Adrenal gland (tissue), 12 donors: ENCODE results near the gene KCNK6. TPM values are rescaled to one million over a fixed set of nuclear protein-coding genes. Genes with fewer than 3 reads are reported as not detected.
A peak's percentile ranks its signal among the peaks of the same experiment; 100 is the strongest.

ENCODE experiments used
- DNase-seq, 7 donors: peaks; one replicate each; pipeline ENCODE4 v3.0.0-alpha.2; 2019 to 2020
- H3K27ac ChIP-seq, 5 donors: fragments of 200-600 bp; sonication (generic) in 4 of 5; 1 replicate in 3 of 5; 2 replicates in 2 of 5; pipeline versions ENCODE4 v1.5.1 to v1.8.0; 2016 to 2020; ENCODE audit warnings: mild to moderate bottlenecking in 1 of 5
- H3K27me3 ChIP-seq: fragments of 200-600 bp; 2 replicates; pipeline ENCODE4 v1.8.0; 2021
- H3K36me3 ChIP-seq, 2 donors: fragments of 200-600 bp; replicated peaks in 1 of 2; 1 replicate in 1 of 2; 2 replicates in 1 of 2; pipeline versions ENCODE4 v1.5.1 to v1.8.0; 2018 to 2022
- H3K4me1 ChIP-seq, 2 donors: fragments of 200-600 bp; replicated peaks in 1 of 2; 1 replicate in 1 of 2; 2 replicates in 1 of 2; pipeline versions ENCODE4 v1.5.1 to v1.8.0; 2018 to 2021
- H3K4me3 ChIP-seq, 4 donors: fragments of 200-600 bp; sonication (generic) in 3 of 4; one replicate each; pipeline ENCODE4 v1.5.1; 2016 to 2018
- H3K9me3 ChIP-seq, 3 donors: fragments of 200-600 bp; sonication (generic) in 1 of 3; replicated peaks in 1 of 3; 1 replicate in 2 of 3; 2 replicates in 1 of 3; pipeline versions ENCODE4 v1.5.1 to v1.8.0; 2016 to 2021
- CTCF ChIP-seq, 6 experiments: fragments of 450-650 bp in 4 of 6; fragments of 200-600 bp in 2 of 6; sonication (generic) in 1 of 6; IDR thresholded peaks; 1 replicate in 5 of 6; 2 replicates in 1 of 6; pipeline versions ENCODE4 v1.5.1 to v1.8.0; 2016 to 2021; ENCODE audit warnings: antibody characterized with exemption in 6 of 6, mild to moderate bottlenecking in 2 of 6, moderate library complexity in 1 of 6
- POLR2A ChIP-seq, 2 donors: fragments of 450-650 bp; IDR thresholded peaks; one replicate each; pipeline ENCODE4 v1.6.1; 2017; ENCODE audit warnings: antibody characterized with exemption in 2 of 2, mild to moderate bottlenecking in 2 of 2, moderate library complexity in 1 of 2
- WGBS, 4 donors: extraction: QIAGEN DNeasy Blood & Tissue Kit in 2 of 4; methylation state at CpG; one replicate each; pipeline versions ENCODE4 v1.1.5 to v1.1.7; 2013 to 2017; 5-methylcytosine and 5-hydroxymethylcytosine counted together
- intact Hi-C, 2 donors: fragments of 100-400 bp; cut with DNase I; formaldehyde crosslinking; loops; one replicate each; pipeline versions ENCODE4 v1.14.1 to v1.15.0; 2022 to 2023
- polyA plus RNA-seq, 3 donors: library from polyadenylated mRNA; stranded (reverse); fragments of 200-250 nt in 2 of 3; fragments of 350-450 nt in 1 of 3; fragmentation: Illumina TruSeq in 1 of 3; extraction: RNeasy Lipid Tissue Mini Kit (QIAGEN cat#74804) in 1 of 3; gene quantifications; one replicate each; pipeline ENCODE4 v1.2.3, GENCODE V29; 2013 to 2014
- total RNA-seq, 9 donors: library from RNA; depleted of rRNA in 4 of 9; stranded (reverse); fragments of >200 nt in 4 of 9; fragments of 120-200 nt in 1 of 9; fragmentation: NEBNext Ultra II Directional in 1 of 9; extraction: Animal tissue kit (Norgen Biotek cat#: 25700) in 1 of 9; gene quantifications; one replicate each; pipeline versions ENCODE4 v1.1.0 to v1.2.4, GENCODE V29; 2013 to 2023
- donor health status: healthy with polysubstance abuse.
- donor health status: Bipolar disorder and iron deficiency.
- donor health status: DM: yes; HTN: yes; CAD: no.
- donor health status: DM: no; HTN: no; CAD: no.
- donor health status: DM: no; HTN: no; CAD: no.
- donor health status: DM: yes; HTN: yes; CAD: no.

Gene KCNK6
- total and polyA plus RNA-seq, 12 donors = 1.2 to 6.0 (median 4.0) TPM

GRCh38 chr19:38278751-38279150 is 40.9 kb upstream of the KCNK6 start:
- TF ChIP-seq CTCF (IDR thresholded peaks at IDR 0.05) (no peak), POLR2A (IDR thresholded peaks at IDR 0.05) (no peak)
- peak overlapping the region; percentile 9 to 90 (median 78) for H3K27ac ChIP-seq
- H3K9me3 ChIP-seq = no peaks in the 10 kb centered on the region
- H3K4me3 ChIP-seq = no peak overlapping the region
- no peak for DNase-seq
- 54 to 78% (median 58%) methylated on average over 2 of the region's 2 CpGs for WGBS, 4 donors
- H3K4me1 ChIP-seq = peaks cover 28 to 47% of the 10 kb centered on the region in 2 donors
- H3K36me3 ChIP-seq = no peaks in the 10 kb centered on the region
- intact Hi-C loops = no loop called here
- no peaks in the 10 kb centered on the region for H3K27me3 ChIP-seq

DNA sequence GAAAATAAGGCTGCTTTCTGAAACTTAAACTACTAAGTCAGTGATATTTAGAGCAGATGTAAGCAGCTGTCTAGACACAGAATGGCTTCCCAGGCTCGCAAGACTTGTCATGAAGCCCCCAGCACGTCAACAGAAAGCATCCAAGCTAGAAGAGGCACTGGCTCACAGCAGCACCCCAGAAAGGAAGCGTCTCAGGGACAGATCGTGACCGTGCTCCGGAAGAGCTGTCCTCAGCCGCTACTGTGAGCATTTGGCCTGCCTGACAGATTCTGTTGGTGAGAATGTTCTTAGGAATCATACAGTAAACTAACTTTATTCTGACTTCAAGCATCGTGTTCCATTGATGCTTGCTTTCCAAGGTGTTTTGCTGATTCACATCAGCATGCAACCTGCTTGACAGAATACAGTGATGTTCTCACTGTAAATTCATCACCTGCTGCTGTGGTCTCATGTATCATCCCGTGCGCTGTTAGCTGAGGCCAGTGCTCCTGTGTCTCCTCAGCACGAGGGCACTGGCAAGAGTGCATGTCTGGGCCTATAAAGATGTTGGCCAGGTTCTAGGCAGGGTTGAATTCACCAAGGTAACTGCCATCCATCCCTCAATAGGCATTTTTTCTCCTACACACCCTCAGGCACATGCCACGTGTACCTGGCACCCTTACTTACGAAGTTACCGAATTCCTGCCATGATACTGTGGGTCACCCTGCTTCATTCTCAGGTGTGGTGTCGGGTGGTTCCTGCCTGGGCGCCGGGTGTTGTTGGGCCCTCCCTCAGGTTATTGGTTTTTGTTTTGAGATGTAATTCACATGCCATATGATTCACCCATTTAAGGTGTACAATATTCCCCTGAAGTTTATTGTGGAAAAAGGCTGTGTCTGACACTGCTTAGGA is 39.4 kb upstream of the KCNK6 start:
- Histone ChIP-seq H3K4me1 (peaks cover 19 to 50% of the 10 kb centered on the region in 2 donors), H3K27ac (peak overlapping the region in 2 of 5 donors; percentile 28 to 55), H3K36me3 (no peaks in the 10 kb centered on the region), H3K27me3 (no peaks in the 10 kb centered on the region), H3K9me3 (no peaks in the 10 kb centered on the region), H3K4me3 (no peak overlapping the region)
- WGBS, 4 donors = 78 to 88% (median 85%) methylated on average over 15 to 17 of the region's 17 CpGs
- DNase-seq = no peak
- TF ChIP-seq CTCF (IDR thresholded peaks at IDR 0.05) (no peak), POLR2A (IDR thresholded peaks at IDR 0.05) (no peak)
- intact Hi-C loops = no loop called here

DNA sequence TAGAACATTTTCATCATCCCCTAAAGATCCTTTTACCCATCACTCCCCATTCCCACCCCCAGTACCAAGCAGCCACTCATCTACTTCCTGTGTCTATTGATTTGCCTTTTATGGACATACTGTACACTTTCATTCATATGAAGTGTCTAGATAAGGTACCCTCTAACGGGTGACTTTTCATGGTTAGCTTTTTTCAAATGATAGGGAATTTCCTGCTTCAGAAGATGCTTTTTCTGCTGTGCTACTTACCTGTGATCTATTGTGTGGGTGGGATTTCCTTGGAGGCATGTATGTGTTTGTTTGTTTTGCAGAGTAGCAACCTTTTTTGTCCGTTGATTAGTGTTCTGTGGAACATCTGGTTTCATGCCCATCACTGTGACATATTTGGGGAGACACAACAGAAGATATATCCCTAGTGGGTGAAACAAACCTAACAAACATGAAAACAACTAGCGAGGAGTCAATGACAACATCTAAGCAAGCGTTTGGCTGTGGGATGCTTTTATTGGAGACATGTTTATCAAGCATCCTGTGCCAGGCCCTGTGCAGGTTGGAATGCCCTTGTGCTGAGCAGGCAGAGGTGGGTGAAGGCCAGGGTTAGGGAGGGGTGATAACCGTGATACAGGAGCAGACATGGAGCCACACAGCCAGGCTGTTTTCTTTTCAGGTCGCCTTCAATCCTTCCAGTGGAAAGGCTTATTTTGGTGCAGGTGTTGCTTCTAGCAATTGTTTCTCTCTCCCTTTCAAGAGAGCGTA is 37.7 kb upstream of the KCNK6 start:
- intact Hi-C loops = no loop called here
- Histone ChIP-seq H3K4me3 (no peak overlapping the region), H3K9me3 (no peaks in the 10 kb centered on the region), H3K27ac (no peak overlapping the region), H3K36me3 (no peaks in the 10 kb centered on the region), H3K27me3 (no peaks in the 10 kb centered on the region), H3K4me1 (peaks cover 18 to 52% of the 10 kb centered on the region in 2 donors)
- TF ChIP-seq POLR2A (IDR thresholded peaks at IDR 0.05) = no peak
- no peak for TF ChIP-seq CTCF (IDR thresholded peaks at IDR 0.05)
- WGBS, 4 donors = 63 to 69% (median 65%) methylated on average over 7 of the region's 7 CpGs
- DNase-seq = no peak

GRCh38 chr19:38283271-38283670 is 36.4 kb upstream of the KCNK6 start:
- DNase-seq = no peak
- intact Hi-C loops = no loop called here
- Histone ChIP-seq H3K27me3 (no peaks in the 10 kb centered on the region), H3K36me3 (peaks cover 0 to 4% of the 10 kb centered on the region in 2 donors), H3K4me1 (peaks cover 5 to 39% of the 10 kb centered on the region in 2 donors), H3K27ac (peak overlapping the region in 1 of 5 donors; percentile 20), H3K9me3 (no peaks in the 10 kb centered on the region), H3K4me3 (no peak overlapping the region)
- TF ChIP-seq CTCF (IDR thresholded peaks at IDR 0.05) (no peak), POLR2A (IDR thresholded peaks at IDR 0.05) (no peak)
- WGBS, 4 donors = 93 to 95% (median 94%) methylated on average over 8 of the region's 8 CpGs
